ENCODE results near the gene NEO1. TPM values are rescaled to one million over a fixed set of nuclear protein-coding genes. Genes with fewer than 3 reads are reported as not detected.
A peak's percentile ranks its signal among the peaks of the same experiment; 100 is the strongest.

Gene NEO1
- total RNA-seq, 1 donor from 2014 or later, result 30.3 TPM

- no peaks in the 10 kb centered on the region for H3K4me1 ChIP-seq (ENCODE audit: insufficient read depth, low read length)
- no peaks in the 10 kb centered on the region for H3K36me3 ChIP-seq (ENCODE audit: insufficient read depth, low read length)
- no peak overlapping the region for H3K4me3 ChIP-seq (ENCODE audit: insufficient read depth, low read depth, low read length)
- no peak overlapping the region for H3K9ac ChIP-seq (ENCODE audit: low read length)
- Mint-ChIP-seq H3K4me3 (ENCODE audit: unreplicated experiment) (no peak overlapping the region), H3K36me3 (ENCODE audit: low read depth, unreplicated experiment) (no peaks in the 10 kb centered on the region), H3K27me3 (ENCODE audit: low read depth, unreplicated experiment) (no peaks in the 10 kb centered on the region), H3K9me3 (ENCODE audit: unreplicated experiment) (no peaks in the 10 kb centered on the region), H3K27ac (ENCODE audit: unreplicated experiment) (no peak overlapping the region), H3K4me1 (ENCODE audit: low read depth, unreplicated experiment) (peaks cover 2% of the 10 kb centered on the region)
- H4K20me1 ChIP-seq (ENCODE audit: insufficient read depth, low read length), result no peaks in the 10 kb centered on the region
- FAIRE-seq, result no peak
- no peak for DNase-seq (ENCODE audit: low read depth)
- H3K9me3 ChIP-seq (ENCODE audit: insufficient read depth, low read depth, low read length), result no peaks in the 10 kb centered on the region
- TF ChIP-seq EZH2 (IDR thresholded peaks at IDR 0.05; ENCODE audit: insufficient read depth, low read length) (no peak), CTCF (IDR thresholded peaks at IDR 0.05; ENCODE audit: insufficient read depth, low read depth, low read length) (no peak)
- H3K4me2 ChIP-seq (ENCODE audit: low read length), result no peak overlapping the region
- H3K27me3 ChIP-seq (ENCODE audit: insufficient read depth, low read length), result no peaks in the 10 kb centered on the region
- H2AFZ ChIP-seq (ENCODE audit: low read depth, low read length), result no peak overlapping the region
- no peak overlapping the region for H3K27ac ChIP-seq (ENCODE audit: low read depth, low read length)
- H3K79me2 ChIP-seq (ENCODE audit: insufficient read depth, low read length), result no peaks in the 10 kb centered on the region
Observed at GRCh38 chr15:73143763-73144155, 91.5 kb downstream of the NEO1 start.

- Histone ChIP-seq H3K79me2 (ENCODE audit: insufficient read depth, low read length) (no peaks in the 10 kb centered on the region), H3K9ac (ENCODE audit: low read length) (no peak overlapping the region), H3K4me1 (ENCODE audit: insufficient read depth, low read length) (no peaks in the 10 kb centered on the region), H3K27me3 (ENCODE audit: insufficient read depth, low read length) (no peaks in the 10 kb centered on the region), H3K9me3 (ENCODE audit: insufficient read depth, low read depth, low read length) (no peaks in the 10 kb centered on the region), H3K4me2 (ENCODE audit: low read length) (no peak overlapping the region), H4K20me1 (ENCODE audit: insufficient read depth, low read length) (no peaks in the 10 kb centered on the region), H3K36me3 (ENCODE audit: insufficient read depth, low read length) (no peaks in the 10 kb centered on the region), H3K27ac (ENCODE audit: low read depth, low read length) (no peak overlapping the region), H3K4me3 (ENCODE audit: insufficient read depth, low read depth, low read length) (no peak overlapping the region), H2AFZ (ENCODE audit: low read depth, low read length) (no peak overlapping the region)
- H3K36me3 Mint-ChIP-seq (ENCODE audit: low read depth, unreplicated experiment), result peaks cover 1% of the 10 kb centered on the region
- FAIRE-seq (no peak), DNase-seq (ENCODE audit: low read depth) (peak; percentile 1)
- no peak overlapping the region for H3K4me3 Mint-ChIP-seq (ENCODE audit: unreplicated experiment)
- H3K4me1 Mint-ChIP-seq (ENCODE audit: low read depth, unreplicated experiment), result peaks cover 2% of the 10 kb centered on the region
- H3K9me3 Mint-ChIP-seq (ENCODE audit: unreplicated experiment), result peaks cover 2% of the 10 kb centered on the region
- TF ChIP-seq CTCF (IDR thresholded peaks at IDR 0.05; ENCODE audit: insufficient read depth, low read depth, low read length), result no peak
- TF ChIP-seq EZH2 (IDR thresholded peaks at IDR 0.05; ENCODE audit: insufficient read depth, low read length), result no peak
- H3K27ac Mint-ChIP-seq (ENCODE audit: unreplicated experiment), result no peak overlapping the region
- no peaks in the 10 kb centered on the region for H3K27me3 Mint-ChIP-seq (ENCODE audit: low read depth, unreplicated experiment)
Observed at GRCh38 chr15:73146419-73146818, 94.2 kb downstream of the NEO1 start.

- H3K4me3 ChIP-seq (ENCODE audit: insufficient read depth, low read depth, low read length), result no peak overlapping the region
- no peak overlapping the region for H3K27ac ChIP-seq (ENCODE audit: low read depth, low read length)
- no peak overlapping the region for H3K27ac Mint-ChIP-seq (ENCODE audit: unreplicated experiment)
- no peaks in the 10 kb centered on the region for H3K4me1 ChIP-seq (ENCODE audit: insufficient read depth, low read length)
- H3K9ac ChIP-seq (ENCODE audit: low read length), result no peak overlapping the region
- H2AFZ ChIP-seq (ENCODE audit: low read depth, low read length), result no peak overlapping the region
- no peak overlapping the region for H3K4me3 Mint-ChIP-seq (ENCODE audit: unreplicated experiment)
- no peak overlapping the region for H3K4me2 ChIP-seq (ENCODE audit: low read length)
- DNase-seq (ENCODE audit: low read depth) (no peak), FAIRE-seq (no peak)
- no peaks in the 10 kb centered on the region for H3K79me2 ChIP-seq (ENCODE audit: insufficient read depth, low read length)
- H4K20me1 ChIP-seq (ENCODE audit: insufficient read depth, low read length), result no peaks in the 10 kb centered on the region
- no peaks in the 10 kb centered on the region for H3K27me3 ChIP-seq (ENCODE audit: insufficient read depth, low read length)
- peaks cover 16% of the 10 kb centered on the region for H3K36me3 Mint-ChIP-seq (ENCODE audit: low read depth, unreplicated experiment)
- no peak for TF ChIP-seq CTCF (IDR thresholded peaks at IDR 0.05; ENCODE audit: insufficient read depth, low read depth, low read length)
- no peaks in the 10 kb centered on the region for H3K4me1 Mint-ChIP-seq (ENCODE audit: low read depth, unreplicated experiment)
- H3K27me3 Mint-ChIP-seq (ENCODE audit: low read depth, unreplicated experiment), result no peaks in the 10 kb centered on the region
- peaks cover 12% of the 10 kb centered on the region for H3K9me3 Mint-ChIP-seq (ENCODE audit: unreplicated experiment)
- no peaks in the 10 kb centered on the region for H3K9me3 ChIP-seq (ENCODE audit: insufficient read depth, low read depth, low read length)
- no peaks in the 10 kb centered on the region for H3K36me3 ChIP-seq (ENCODE audit: insufficient read depth, low read length)
Observed at GRCh38 chr15:73150831-73151230, 98.6 kb downstream of the NEO1 start.
